ENCODE measurements around the gene KRT83. TPM values are rescaled to one million over a fixed set of nuclear protein-coding genes. Genes with fewer than 3 reads are reported as not detected.

The KRT83 gene
- total RNA-seq, 1 experiment from 2014 or later: 12.2 TPM

DNA sequence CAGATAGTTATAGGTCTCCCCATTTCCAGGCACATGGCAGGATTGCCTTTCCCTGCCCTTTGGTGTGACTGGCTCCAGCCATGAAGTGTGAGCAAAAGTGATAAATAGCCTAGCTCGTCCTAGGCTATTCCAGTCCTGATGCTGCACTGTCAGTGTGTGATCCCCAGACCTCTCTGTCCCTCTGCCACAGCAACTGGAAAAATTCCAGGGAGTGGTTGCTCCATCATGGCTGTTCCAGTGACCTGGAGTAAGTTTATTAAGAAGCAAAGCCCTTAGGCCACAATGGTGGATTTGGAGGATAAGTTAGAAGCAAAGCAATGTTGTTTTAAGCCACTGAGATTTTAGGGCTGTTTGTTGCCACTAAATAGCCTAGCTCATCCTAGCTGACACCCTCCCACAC lies 9.8 kb upstream of the KRT83 start:
- POLR2A ChIA-PET: no interaction called here

DNA sequence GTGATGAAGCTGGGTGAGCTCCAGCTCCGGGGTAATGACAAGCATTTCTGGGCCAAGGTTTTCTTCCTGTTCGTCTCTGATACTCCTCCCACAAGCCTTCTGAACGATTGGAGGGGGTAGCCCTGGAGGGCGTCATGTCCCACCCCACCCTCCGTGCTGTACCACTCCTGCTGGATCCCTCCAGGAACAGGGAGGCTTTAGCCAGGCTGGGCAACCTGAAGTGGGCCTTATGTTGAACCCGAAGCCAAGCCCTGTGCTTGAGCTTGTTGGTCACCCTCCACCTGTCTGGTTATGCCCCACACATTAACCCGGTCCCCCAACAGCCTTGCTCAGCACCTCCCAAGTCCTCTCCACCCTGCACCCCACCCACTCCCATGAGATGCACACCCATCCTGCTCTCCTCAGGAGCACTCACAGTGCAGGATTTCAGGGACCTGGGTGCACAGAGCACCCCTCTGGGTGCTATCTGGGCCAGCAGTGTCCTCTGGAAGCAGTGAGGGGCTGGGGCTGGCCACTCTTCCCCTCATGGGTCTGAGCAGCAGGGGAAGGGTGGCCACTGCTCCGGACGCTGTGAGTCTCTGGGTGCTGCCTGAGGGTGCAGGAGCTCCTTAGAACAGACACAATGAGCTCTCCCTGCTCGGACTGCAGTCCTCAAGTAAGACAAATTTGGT lies 6.8 kb upstream of the KRT83 start:
- H3K9me3 Mint-ChIP-seq (ENCODE audit: unreplicated experiment): no peaks in the 10 kb centered on the region
- ChIA-PET CTCF (interaction anchor here (0.6 to 5.0 kb wide), 47 partner anchors 10 to 1681 kb away, joined by 3 to 57 read pairs (median 4); partner anchors contain the start of genes HOXC8, KRT6C and KRT80), POLR2A (interaction anchor here (0.7 to 2.6 kb wide), 14 partner anchors 10 to 577 kb away, joined by 3 to 24 read pairs (median 4); partner anchors contain the start of genes KRT5, KRT6A and KRT8)
- peaks cover 14% of the 10 kb centered on the region for H3K4me1 Mint-ChIP-seq (ENCODE audit: insufficient read depth, unreplicated experiment)
- H3K27me3 Mint-ChIP-seq (ENCODE audit: insufficient read depth, unreplicated experiment): no peaks in the 10 kb centered on the region
- no peak overlapping the region for H3K27ac Mint-ChIP-seq (ENCODE audit: low read depth, unreplicated experiment)
- no TSS peak for BruUV-seq (replicated peaks)
- no peak for DNase-seq (ENCODE audit: unreplicated experiment)
- TF ChIP-seq, protein P1, sequence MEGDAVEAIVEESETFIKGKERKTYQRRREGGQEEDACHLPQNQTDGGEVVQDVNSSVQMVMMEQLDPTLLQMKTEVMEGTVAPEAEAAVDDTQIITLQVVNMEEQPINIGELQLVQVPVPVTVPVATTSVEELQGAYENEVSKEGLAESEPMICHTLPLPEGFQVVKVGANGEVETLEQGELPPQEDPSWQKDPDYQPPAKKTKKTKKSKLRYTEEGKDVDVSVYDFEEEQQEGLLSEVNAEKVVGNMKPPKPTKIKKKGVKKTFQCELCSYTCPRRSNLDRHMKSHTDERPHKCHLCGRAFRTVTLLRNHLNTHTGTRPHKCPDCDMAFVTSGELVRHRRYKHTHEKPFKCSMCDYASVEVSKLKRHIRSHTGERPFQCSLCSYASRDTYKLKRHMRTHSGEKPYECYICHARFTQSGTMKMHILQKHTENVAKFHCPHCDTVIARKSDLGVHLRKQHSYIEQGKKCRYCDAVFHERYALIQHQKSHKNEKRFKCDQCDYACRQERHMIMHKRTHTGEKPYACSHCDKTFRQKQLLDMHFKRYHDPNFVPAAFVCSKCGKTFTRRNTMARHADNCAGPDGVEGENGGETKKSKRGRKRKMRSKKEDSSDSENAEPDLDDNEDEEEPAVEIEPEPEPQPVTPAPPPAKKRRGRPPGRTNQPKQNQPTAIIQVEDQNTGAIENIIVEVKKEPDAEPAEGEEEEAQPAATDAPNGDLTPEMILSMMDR (IDR thresholded peaks at IDR 0.05; ENCODE audit: unreplicated experiment): no peak
- no peak overlapping the region for H3K4me3 Mint-ChIP-seq (ENCODE audit: unreplicated experiment)
- no peaks in the 10 kb centered on the region for H3K36me3 Mint-ChIP-seq (ENCODE audit: insufficient read depth, unreplicated experiment)
- intact Hi-C loops (cut with micrococcal nuclease): loop anchor here (1.0 to 5.0 kb wide), 5 partner anchors 48 to 544 kb away; partner anchors contain the start of gene KRT7

More for the DNA sequence above, 9.8 kb upstream of the KRT83 start:
- Mint-ChIP-seq H3K4me3 (ENCODE audit: unreplicated experiment) (no peak overlapping the region), H3K9me3 (ENCODE audit: unreplicated experiment) (no peaks in the 10 kb centered on the region), H3K36me3 (ENCODE audit: insufficient read depth, unreplicated experiment) (no peaks in the 10 kb centered on the region), H3K27me3 (ENCODE audit: insufficient read depth, unreplicated experiment) (no peaks in the 10 kb centered on the region), H3K27ac (ENCODE audit: low read depth, unreplicated experiment) (no peak overlapping the region), H3K4me1 (ENCODE audit: insufficient read depth, unreplicated experiment) (peaks cover 21% of the 10 kb centered on the region)
- intact Hi-C loops (cut with micrococcal nuclease): no loop called here
- CTCF ChIA-PET: interaction anchor here (0.6 to 5.0 kb wide), 6 partner anchors 14 to 650 kb away, joined by 3 to 57 read pairs (median 4); no protein-coding TSS in a partner anchor
- DNase-seq (ENCODE audit: unreplicated experiment): no peak
- TF ChIP-seq, protein P1 (IDR thresholded peaks at IDR 0.05; ENCODE audit: unreplicated experiment): no peak
- BruUV-seq (replicated peaks): no TSS peak

DNA sequence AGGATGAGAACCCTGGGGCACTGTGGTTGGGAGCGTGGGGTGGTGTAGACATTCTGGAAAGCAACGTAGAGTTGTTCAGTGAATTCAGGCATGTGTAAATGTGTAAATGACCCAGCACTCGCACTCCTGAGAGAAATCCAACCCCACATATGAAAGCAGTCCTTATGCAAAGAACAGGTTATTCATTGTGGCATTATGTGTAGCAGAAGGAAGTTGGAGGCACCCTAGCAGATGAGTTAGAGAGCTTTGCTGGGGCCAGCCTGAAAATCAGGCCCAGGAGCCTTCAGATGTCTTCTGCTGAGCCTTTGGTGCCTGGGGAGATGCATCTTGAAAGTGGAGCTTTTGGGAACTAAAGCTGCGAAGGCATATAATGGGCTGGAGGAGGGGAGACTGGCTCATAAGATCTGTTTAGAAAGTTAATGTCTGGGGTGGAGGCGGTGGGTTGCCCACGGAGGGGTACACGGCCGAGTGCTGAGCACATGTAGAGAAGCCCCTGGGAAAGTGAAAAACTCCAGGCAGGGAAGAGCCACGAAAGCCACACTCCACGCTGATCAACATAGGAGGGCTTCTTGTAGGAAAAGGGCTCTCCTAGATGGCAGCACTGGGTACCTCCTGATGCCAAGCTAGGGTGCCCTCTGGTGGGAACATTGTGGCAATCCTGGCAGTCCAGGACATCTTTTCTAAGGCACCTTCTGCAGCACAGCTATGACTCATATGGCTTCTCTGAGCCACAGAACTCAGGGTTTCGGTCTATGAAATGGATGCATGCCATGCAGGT lies 6.0 kb upstream of the KRT83 start:
- peak; percentile 98 for DNase-seq (ENCODE audit: unreplicated experiment)
- TF ChIP-seq, protein P1 (IDR thresholded peaks at IDR 0.05; ENCODE audit: unreplicated experiment): peak; percentile 97
- Mint-ChIP-seq H3K27me3 (ENCODE audit: insufficient read depth, unreplicated experiment) (no peaks in the 10 kb centered on the region), H3K9me3 (ENCODE audit: unreplicated experiment) (no peaks in the 10 kb centered on the region), H3K27ac (ENCODE audit: low read depth, unreplicated experiment) (no peak overlapping the region), H3K4me3 (ENCODE audit: unreplicated experiment) (no peak overlapping the region), H3K4me1 (ENCODE audit: insufficient read depth, unreplicated experiment) (peaks cover 14% of the 10 kb centered on the region), H3K36me3 (ENCODE audit: insufficient read depth, unreplicated experiment) (no peaks in the 10 kb centered on the region)
- intact Hi-C loops (cut with micrococcal nuclease): loop anchor here (1.0 to 5.0 kb wide), 5 partner anchors 47 to 545 kb away; partner anchors contain the start of gene KRT7
- ChIA-PET CTCF (interaction anchor here (0.6 to 5.0 kb wide), 57 partner anchors 9 to 1682 kb away, joined by 3 to 57 read pairs (median 4); partner anchors contain the start of genes HOXC8, KRT6C, KRT80 and KRT86), POLR2A (interaction anchor here (0.7 to 2.6 kb wide), 15 partner anchors 11 to 578 kb away, joined by 3 to 24 read pairs (median 4); partner anchors contain the start of genes KRT6A and KRT8)
- no TSS peak for BruUV-seq (replicated peaks)

DNA sequence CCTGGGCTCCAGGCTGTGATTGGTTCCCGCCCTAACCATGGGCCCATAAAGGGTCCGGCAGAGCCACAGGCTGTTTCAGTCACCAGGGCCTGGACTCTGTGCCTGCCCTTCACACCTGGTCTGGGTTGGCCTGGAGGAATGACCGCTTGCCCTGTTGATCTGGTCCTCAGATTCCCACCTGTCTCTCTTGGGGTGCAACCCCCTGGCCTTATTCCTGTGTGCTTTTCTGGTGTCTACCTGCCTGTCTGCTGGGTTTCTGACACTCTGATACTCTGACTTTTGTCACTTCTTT lies 2.9 kb upstream of the KRT83 start:
- Mint-ChIP-seq H3K27me3 (ENCODE audit: insufficient read depth, unreplicated experiment) (no peaks in the 10 kb centered on the region), H3K27ac (ENCODE audit: low read depth, unreplicated experiment) (no peak overlapping the region), H3K4me3 (ENCODE audit: unreplicated experiment) (no peak overlapping the region), H3K4me1 (ENCODE audit: insufficient read depth, unreplicated experiment) (peaks cover 14% of the 10 kb centered on the region), H3K9me3 (ENCODE audit: unreplicated experiment) (no peaks in the 10 kb centered on the region), H3K36me3 (ENCODE audit: insufficient read depth, unreplicated experiment) (no peaks in the 10 kb centered on the region)
- intact Hi-C loops (cut with micrococcal nuclease): no loop called here
- ChIA-PET POLR2A (no interaction called here), CTCF (interaction anchor here (0.5 to 1.1 kb wide), 3 partner anchors 15 to 561 kb away, joined by 3 to 4 read pairs (median 3); no protein-coding TSS in a partner anchor)
- no TSS peak for BruUV-seq (replicated peaks)
- TF ChIP-seq, protein P1 (IDR thresholded peaks at IDR 0.05; ENCODE audit: unreplicated experiment): no peak
- DNase-seq (ENCODE audit: unreplicated experiment): no peak

All from MCF 10A (cell line).